Measurements from ENCODE around the gene FFAR4.

Gene FFAR4

GRCh38 chr10:93598157-93598556 lies 31.7 kb downstream of the FFAR4 start:
- H3K4me3 ChIP-seq (ENCODE audit: insufficient read depth, low read depth, low read length) = no peak overlapping the region
- peaks cover 40% of the 10 kb centered on the region for H3K27me3 ChIP-seq (ENCODE audit: control insufficient read depth, insufficient read depth, low read length, poor library complexity, severe bottlenecking)
- H3K4me1 ChIP-seq (ENCODE audit: control insufficient read depth, insufficient read depth, low read length) = peaks cover 6% of the 10 kb centered on the region
- H3K27ac ChIP-seq (ENCODE audit: insufficient read depth, low read depth, low read length, poor library complexity, severe bottlenecking) = no peak overlapping the region
- no peaks in the 10 kb centered on the region for H3K36me3 ChIP-seq (ENCODE audit: control insufficient read depth, insufficient read depth, low read length)
- H3K9me3 ChIP-seq (ENCODE audit: control insufficient read depth, low read length) = no peaks in the 10 kb centered on the region
- 89 to 92% methylated on average over 4 to 5 of the region's 5 CpGs for WGBS, 2 experiments

DNA sequence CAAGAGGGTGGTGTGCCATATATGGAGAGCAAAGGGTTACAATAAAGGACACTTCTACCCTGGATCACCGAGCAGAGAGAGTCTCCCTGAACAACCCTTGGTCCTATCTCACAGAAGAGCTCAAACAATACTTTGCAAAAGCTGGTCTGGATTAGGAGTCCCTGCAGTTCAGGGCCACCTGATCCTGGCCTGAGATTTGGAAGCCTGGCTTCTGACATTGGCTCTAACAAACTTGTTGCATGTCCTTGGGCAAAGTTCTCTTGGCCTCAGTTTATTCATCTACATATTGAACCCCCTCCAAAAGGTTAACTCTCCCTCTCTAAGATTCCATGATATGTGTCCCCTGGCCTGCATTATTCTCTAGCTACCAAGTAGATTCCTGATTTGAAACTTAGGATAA lies 32.9 kb downstream of the FFAR4 start:
- WGBS, 2 experiments = 74 to 83% methylated on average over 1 of the region's 1 CpG
- H3K27me3 ChIP-seq (ENCODE audit: control insufficient read depth, insufficient read depth, low read length, poor library complexity, severe bottlenecking) = peaks cover 52% of the 10 kb centered on the region

DNA sequence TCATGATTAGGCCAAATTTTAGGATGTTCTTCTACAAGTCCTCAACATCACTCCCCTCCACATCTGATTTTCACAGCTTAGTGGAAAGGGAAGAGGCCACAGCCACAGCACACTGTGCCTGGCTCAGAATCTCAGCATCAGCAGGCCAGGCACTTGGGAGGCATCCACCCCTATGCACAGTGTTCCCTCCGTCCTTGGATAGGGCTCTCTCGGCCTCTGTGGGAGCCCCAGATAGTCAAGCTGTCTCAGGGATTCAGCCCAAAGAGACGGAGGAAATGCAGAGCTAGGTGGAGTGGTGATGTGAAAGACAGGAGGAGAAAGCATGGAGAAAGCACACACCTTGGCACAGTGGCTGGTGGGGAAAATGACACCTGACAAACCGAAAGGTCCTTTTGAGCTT lies 33.3 kb downstream of the FFAR4 start:
- Histone ChIP-seq H3K27ac (ENCODE audit: insufficient read depth, low read depth, low read length, poor library complexity, severe bottlenecking) (no peak overlapping the region), H3K4me1 (ENCODE audit: control insufficient read depth, insufficient read depth, low read length) (peaks cover 6% of the 10 kb centered on the region), H3K36me3 (ENCODE audit: control insufficient read depth, insufficient read depth, low read length) (no peaks in the 10 kb centered on the region), H3K4me3 (ENCODE audit: insufficient read depth, low read depth, low read length) (no peak overlapping the region), H3K27me3 (ENCODE audit: control insufficient read depth, insufficient read depth, low read length, poor library complexity, severe bottlenecking) (peaks cover 56% of the 10 kb centered on the region), H3K9me3 (ENCODE audit: control insufficient read depth, low read length) (no peaks in the 10 kb centered on the region)
- 89 to 93% methylated on average over 4 of the region's 4 CpGs for WGBS, 2 experiments

More for the DNA sequence above, 32.9 kb downstream of the FFAR4 start:
- peaks cover 6% of the 10 kb centered on the region for H3K4me1 ChIP-seq (ENCODE audit: control insufficient read depth, insufficient read depth, low read length)
- H3K4me3 ChIP-seq (ENCODE audit: insufficient read depth, low read depth, low read length) = no peak overlapping the region
- H3K27ac ChIP-seq (ENCODE audit: insufficient read depth, low read depth, low read length, poor library complexity, severe bottlenecking) = no peak overlapping the region
- H3K9me3 ChIP-seq (ENCODE audit: control insufficient read depth, low read length) = no peaks in the 10 kb centered on the region
- no peaks in the 10 kb centered on the region for H3K36me3 ChIP-seq (ENCODE audit: control insufficient read depth, insufficient read depth, low read length)

- Histone ChIP-seq H3K4me3 (ENCODE audit: insufficient read depth, low read depth, low read length) (peak overlapping the region; percentile 34), H3K4me1 (ENCODE audit: control insufficient read depth, insufficient read depth, low read length) (peaks cover 6% of the 10 kb centered on the region), H3K27me3 (ENCODE audit: control insufficient read depth, insufficient read depth, low read length, poor library complexity, severe bottlenecking) (peaks cover 57% of the 10 kb centered on the region), H3K36me3 (ENCODE audit: control insufficient read depth, insufficient read depth, low read length) (no peaks in the 10 kb centered on the region), H3K9me3 (ENCODE audit: control insufficient read depth, low read length) (no peaks in the 10 kb centered on the region), H3K27ac (ENCODE audit: insufficient read depth, low read depth, low read length, poor library complexity, severe bottlenecking) (no peak overlapping the region)
- WGBS, 2 experiments = 19 to 20% methylated on average over 58 to 60 of the region's 60 CpGs
Observed at GRCh38 chr10:93600446-93601145, 34.1 kb downstream of the FFAR4 start.

DNA sequence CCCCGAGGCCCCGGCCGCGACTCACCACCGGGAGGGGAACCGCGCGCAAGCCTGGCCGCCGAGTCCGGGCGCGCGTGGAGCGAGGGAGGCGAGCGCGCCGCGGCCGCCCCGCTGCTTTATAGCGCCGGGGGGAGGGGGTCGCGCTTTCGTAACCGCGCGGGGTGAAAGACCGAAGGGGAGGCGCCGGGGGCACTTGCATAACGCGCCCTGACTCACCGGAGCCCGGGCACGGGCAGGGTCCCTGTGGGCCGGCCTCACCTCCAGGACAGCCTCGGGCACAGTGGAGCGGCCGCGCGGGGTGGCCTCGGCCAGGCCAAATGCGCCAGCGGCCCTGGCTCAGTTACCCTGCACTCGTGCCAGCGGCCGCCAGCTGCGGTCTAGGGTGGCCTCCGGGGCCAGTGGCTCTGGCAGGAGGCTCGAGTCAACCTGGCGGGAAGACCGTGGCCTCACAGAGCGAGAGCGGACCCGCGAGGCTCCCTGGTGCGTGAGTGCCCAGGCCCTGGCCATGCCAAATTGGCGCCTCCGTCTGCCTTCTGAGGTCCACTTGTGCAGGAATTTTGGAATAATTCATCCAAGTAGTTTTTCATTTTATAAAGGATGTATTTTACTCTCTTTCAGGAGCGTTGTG lies 34.8 kb downstream of the FFAR4 start, which contains the start of gene RBP4:
TSS of gene RBP4 (minus strand) at position 90 of the 628 bp plus-strand sequence. CDS start 207 bp downstream, outside the sequence.
- Histone ChIP-seq H3K27ac (ENCODE audit: insufficient read depth, low read depth, low read length, poor library complexity, severe bottlenecking) (no peak within 1 kb of the TSS), H3K4me1 (ENCODE audit: control insufficient read depth, insufficient read depth, low read length) (peaks cover 6% of the 10 kb centered on the region), H3K27me3 (ENCODE audit: control insufficient read depth, insufficient read depth, low read length, poor library complexity, severe bottlenecking) (peaks cover 57% of the 10 kb centered on the region), H3K9me3 (ENCODE audit: control insufficient read depth, low read length) (no peaks in the 10 kb centered on the region), H3K4me3 (ENCODE audit: insufficient read depth, low read depth, low read length) (peak within 1 kb of the TSS; percentile 34), H3K36me3 (ENCODE audit: control insufficient read depth, insufficient read depth, low read length) (no peaks in the 10 kb centered on the region)
- 2% methylated on average over 63 of the region's 63 CpGs for WGBS, 2 experiments

DNA sequence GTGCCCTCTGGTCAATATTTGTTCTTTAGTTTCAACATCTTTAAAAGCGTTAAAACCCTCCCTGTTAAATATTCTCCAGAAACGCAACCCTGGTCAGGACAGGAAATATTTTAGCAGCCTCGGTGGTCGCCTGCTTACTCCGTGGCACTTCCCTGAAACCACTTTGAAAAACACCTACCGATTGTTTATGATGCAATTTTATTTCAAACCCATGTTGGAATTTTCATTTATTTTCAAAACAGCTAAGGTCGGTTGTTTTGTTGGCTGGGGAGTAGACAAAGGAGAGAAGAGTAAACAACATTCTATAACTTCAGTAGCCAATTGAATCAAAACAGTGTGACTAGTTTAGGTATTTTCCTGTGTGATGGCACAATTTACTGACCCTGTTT lies 35.3 kb downstream of the FFAR4 start:
- peaks cover 6% of the 10 kb centered on the region for H3K4me1 ChIP-seq (ENCODE audit: control insufficient read depth, insufficient read depth, low read length)
- no peaks in the 10 kb centered on the region for H3K36me3 ChIP-seq (ENCODE audit: control insufficient read depth, insufficient read depth, low read length)
- H3K9me3 ChIP-seq (ENCODE audit: control insufficient read depth, low read length) = no peaks in the 10 kb centered on the region
- H3K4me3 ChIP-seq (ENCODE audit: insufficient read depth, low read depth, low read length) = no peak overlapping the region
- H3K27ac ChIP-seq (ENCODE audit: insufficient read depth, low read depth, low read length, poor library complexity, severe bottlenecking) = no peak overlapping the region
- 20 to 28% methylated on average over 7 of the region's 7 CpGs for WGBS, 2 experiments
- H3K27me3 ChIP-seq (ENCODE audit: control insufficient read depth, insufficient read depth, low read length, poor library complexity, severe bottlenecking) = peaks cover 57% of the 10 kb centered on the region

GRCh38 chr10:93603023-93603422 lies 36.6 kb downstream of the FFAR4 start:
- Histone ChIP-seq H3K27ac (ENCODE audit: insufficient read depth, low read depth, low read length, poor library complexity, severe bottlenecking) (no peak overlapping the region), H3K4me3 (ENCODE audit: insufficient read depth, low read depth, low read length) (no peak overlapping the region), H3K9me3 (ENCODE audit: control insufficient read depth, low read length) (no peaks in the 10 kb centered on the region), H3K4me1 (ENCODE audit: control insufficient read depth, insufficient read depth, low read length) (peaks cover 6% of the 10 kb centered on the region), H3K36me3 (ENCODE audit: control insufficient read depth, insufficient read depth, low read length) (no peaks in the 10 kb centered on the region), H3K27me3 (ENCODE audit: control insufficient read depth, insufficient read depth, low read length, poor library complexity, severe bottlenecking) (peaks cover 57% of the 10 kb centered on the region)
- 98 to 100% methylated on average over 2 of the region's 2 CpGs for WGBS, 2 experiments

- 94 to 100% methylated on average over 2 of the region's 2 CpGs for WGBS, 2 experiments
- Histone ChIP-seq H3K4me3 (ENCODE audit: insufficient read depth, low read depth, low read length) (no peak overlapping the region), H3K36me3 (ENCODE audit: control insufficient read depth, insufficient read depth, low read length) (no peaks in the 10 kb centered on the region), H3K4me1 (ENCODE audit: control insufficient read depth, insufficient read depth, low read length) (peaks cover 6% of the 10 kb centered on the region), H3K27me3 (ENCODE audit: control insufficient read depth, insufficient read depth, low read length, poor library complexity, severe bottlenecking) (peaks cover 57% of the 10 kb centered on the region), H3K9me3 (ENCODE audit: control insufficient read depth, low read length) (no peaks in the 10 kb centered on the region), H3K27ac (ENCODE audit: insufficient read depth, low read depth, low read length, poor library complexity, severe bottlenecking) (no peak overlapping the region)
Observed at GRCh38 chr10:93604146-93604545, 37.7 kb downstream of the FFAR4 start.

DNA sequence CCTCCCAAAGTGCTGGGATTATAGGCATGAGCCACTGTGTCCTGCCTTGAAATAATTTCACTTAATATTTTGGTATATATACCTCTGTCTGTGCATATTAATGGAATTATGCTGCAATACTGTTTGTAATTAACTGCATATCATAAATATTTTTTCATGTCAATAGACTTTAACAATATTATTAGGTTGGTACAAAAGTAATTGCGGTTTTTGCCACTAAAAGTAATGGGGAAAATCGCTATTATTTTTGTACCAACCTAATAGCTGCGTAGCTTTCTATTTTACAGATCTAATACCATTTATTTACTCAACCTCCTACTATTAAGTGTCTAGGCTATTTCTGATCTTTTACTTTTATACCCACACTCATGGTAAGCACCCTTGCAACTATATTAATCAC lies 42.0 kb downstream of the FFAR4 start:
- Histone ChIP-seq H3K27ac (ENCODE audit: insufficient read depth, low read depth, low read length, poor library complexity, severe bottlenecking) (no peak overlapping the region), H3K4me1 (ENCODE audit: control insufficient read depth, insufficient read depth, low read length) (no peaks in the 10 kb centered on the region), H3K4me3 (ENCODE audit: insufficient read depth, low read depth, low read length) (no peak overlapping the region), H3K9me3 (ENCODE audit: control insufficient read depth, low read length) (no peaks in the 10 kb centered on the region), H3K36me3 (ENCODE audit: control insufficient read depth, insufficient read depth, low read length) (no peaks in the 10 kb centered on the region), H3K27me3 (ENCODE audit: control insufficient read depth, insufficient read depth, low read length, poor library complexity, severe bottlenecking) (peaks cover 14% of the 10 kb centered on the region)
- WGBS, 2 experiments = 87 to 95% methylated on average over 2 to 3 of the region's 3 CpGs

- Histone ChIP-seq H3K27me3 (ENCODE audit: control insufficient read depth, insufficient read depth, low read length, poor library complexity, severe bottlenecking) (no peaks in the 10 kb centered on the region), H3K36me3 (ENCODE audit: control insufficient read depth, insufficient read depth, low read length) (no peaks in the 10 kb centered on the region), H3K9me3 (ENCODE audit: control insufficient read depth, low read length) (no peaks in the 10 kb centered on the region), H3K27ac (ENCODE audit: insufficient read depth, low read depth, low read length, poor library complexity, severe bottlenecking) (no peak within 1 kb of the TSS), H3K4me1 (ENCODE audit: control insufficient read depth, insufficient read depth, low read length) (peaks cover 2% of the 10 kb centered on the region), H3K4me3 (ENCODE audit: insufficient read depth, low read depth, low read length) (no peak within 1 kb of the TSS)
- 94 to 95% methylated on average over 6 of the region's 6 CpGs for WGBS, 2 experiments
Observed at GRCh38 chr10:93612311-93612710, 45.8 kb downstream of the FFAR4 start, which contains the start of gene PDE6C. Gene PDE6C (plus strand): TSS chr10:93612537. CDS start chr10:93612726, 189 bp downstream.
